GM18909 (cell line): Measurements from ENCODE around the gene LURAP1L.

Experiments used
- ATAC-seq: cut with Tn5 transposase; IDR thresholded peaks from one replicate; pipeline ENCODE4 v1.9.1; 2021; ENCODE audit warnings: mild to moderate bottlenecking; ENCODE audit not compliant: unreplicated experiment, poor library complexity

Gene LURAP1L

GRCh38 chr9:12774861-12775678 lies at the start of gene LURAP1L:
LURAP1L (plus strand) TSS chr9:12775020; CDS start chr9:12775716, 696 bp downstream.
- peak; percentile 12 for ATAC-seq

- no peak for ATAC-seq
These were observed 48.0 kb upstream of the LURAP1L start for GRCh38 chr9:12726795-12727194.

GRCh38 chr9:12730198-12730597 lies 44.6 kb upstream of the LURAP1L start:
- ATAC-seq, result no peak

GRCh38 chr9:12730927-12731326 lies 43.9 kb upstream of the LURAP1L start:
- ATAC-seq, result no peak

GRCh38 chr9:12732971-12733370 lies 41.8 kb upstream of the LURAP1L start:
- no peak for ATAC-seq

GRCh38 chr9:12735665-12736064 lies 39.2 kb upstream of the LURAP1L start:
- peak; percentile 59 for ATAC-seq

GRCh38 chr9:12737871-12738270 lies 36.9 kb upstream of the LURAP1L start:
- ATAC-seq, result no peak

- no peak for ATAC-seq
These were observed 35.7 kb upstream of the LURAP1L start for GRCh38 chr9:12739014-12739652.

- no peak for ATAC-seq
These were observed 34.0 kb upstream of the LURAP1L start for GRCh38 chr9:12740845-12741244.

- no peak for ATAC-seq
These were observed 26.8 kb upstream of the LURAP1L start for GRCh38 chr9:12748016-12748415.

GRCh38 chr9:12748954-12749353 lies 25.9 kb upstream of the LURAP1L start:
- no peak for ATAC-seq

- no peak for ATAC-seq
These were observed 20.9 kb upstream of the LURAP1L start for GRCh38 chr9:12753931-12754330.

- ATAC-seq, result no peak
These were observed 15.1 kb upstream of the LURAP1L start for GRCh38 chr9:12759761-12760160.

GRCh38 chr9:12760758-12761157 lies 14.1 kb upstream of the LURAP1L start:
- ATAC-seq, result no peak

- no peak for ATAC-seq
These were observed 10.7 kb upstream of the LURAP1L start for GRCh38 chr9:12764150-12764549.

GRCh38 chr9:12765088-12765798 lies 9.6 kb upstream of the LURAP1L start:
- no peak for ATAC-seq

- no peak for ATAC-seq
These were observed 8.5 kb upstream of the LURAP1L start for GRCh38 chr9:12766357-12766756.

GRCh38 chr9:12770261-12770660 lies 4.6 kb upstream of the LURAP1L start:
- no peak for ATAC-seq

GRCh38 chr9:12771891-12772290 lies 2.9 kb upstream of the LURAP1L start:
- no peak for ATAC-seq

GRCh38 chr9:12773562-12773961 lies 1.3 kb upstream of the LURAP1L start:
- ATAC-seq, result no peak
